ENCODE data around the gene PRDX6. TPM values are rescaled to one million over a fixed set of nuclear protein-coding genes. Genes with fewer than 3 reads are reported as not detected.

The PRDX6 gene
- polyA plus RNA-seq, 1 donor: 359 TPM

Other genes starting within 250 kb of the PRDX6 start
- 0.27 TPM for gene SLC9C2, start 125.7 kb downstream of the PRDX6 start, polyA plus RNA-seq (ENCODE audit: insufficient read length)
- gene TEX50, start 158.0 kb downstream of the PRDX6 start, polyA plus RNA-seq (ENCODE audit: insufficient read length): not detected
- 5.9 TPM for gene ANKRD45, start 192.5 kb downstream of the PRDX6 start, polyA plus RNA-seq (ENCODE audit: insufficient read length)
- 23.7 TPM for gene KLHL20, start 237.6 kb downstream of the PRDX6 start, polyA plus RNA-seq (ENCODE audit: insufficient read length)